ENCODE measurements around the gene ZCCHC14. TPM values are rescaled to one million over a fixed set of nuclear protein-coding genes. Genes with fewer than 3 reads are reported as not detected.

The ZCCHC14 gene
- total RNA-seq, 1 experiment from 2014 or later = 27.7 TPM

- no peak overlapping the region for H4K91ac ChIP-seq (ENCODE audit: insufficient read length, low read depth, low read length)
- H3K9me3 ChIP-seq (ENCODE audit: control insufficient read depth, low read depth, low read length) = no peaks in the 10 kb centered on the region
- H3K9me3 Mint-ChIP-seq = no peaks in the 10 kb centered on the region
- no peak overlapping the region for H3T11ph ChIP-seq (ENCODE audit: low read length)
- H4K20me1 ChIP-seq (ENCODE audit: control insufficient read depth, insufficient read depth, insufficient read length) = no peaks in the 10 kb centered on the region
- H3K9ac ChIP-seq (ENCODE audit: extremely low read depth, insufficient read length, low read length) = no peak overlapping the region
- H2BK20ac ChIP-seq (ENCODE audit: low read depth, low read length, poor library complexity, severe bottlenecking) = no peak overlapping the region
- H2BK12ac ChIP-seq (ENCODE audit: insufficient read length, low read depth, low read length) = no peak overlapping the region
- H3K4me1 ChIP-seq (ENCODE audit: insufficient read depth, low read length) = no peaks in the 10 kb centered on the region
- H3K27ac ChIP-seq (ENCODE audit: insufficient read length, low read depth, low read length) = no peak overlapping the region
- no peak overlapping the region for H3K4me2 ChIP-seq (ENCODE audit: insufficient read depth, insufficient read length, low read length)
- H3K23me2 ChIP-seq (ENCODE audit: insufficient read length, low read depth, low read length, poor library complexity, severe bottlenecking) = no peaks in the 10 kb centered on the region
- H3K27me3 ChIP-seq (ENCODE audit: insufficient read depth, low read length) = no peaks in the 10 kb centered on the region
- no peak overlapping the region for H3K4me3 Mint-ChIP-seq
- H3K56ac ChIP-seq (ENCODE audit: insufficient read length, low read depth, low read length) = no peak overlapping the region
- H3K4me1 Mint-ChIP-seq = no peaks in the 10 kb centered on the region; a peak in 1 of 4 replicates
- H4K8ac ChIP-seq (replicated peaks; ENCODE audit: insufficient read length, low read depth, low read length) = no peak overlapping the region
- no peak overlapping the region for H3K27ac Mint-ChIP-seq
- no peak for DNase-seq
- H2BK120ac ChIP-seq (ENCODE audit: low read depth, low read length, poor library complexity, severe bottlenecking) = no peak overlapping the region
- no peak overlapping the region for H2AFZ ChIP-seq (ENCODE audit: low read length)
- H3K79me2 ChIP-seq (ENCODE audit: insufficient read depth, low read length) = no peaks in the 10 kb centered on the region
- H2AK5ac ChIP-seq (ENCODE audit: insufficient read length, low read length) = no peak overlapping the region
- no CpG with 5 or more reads among the region's 13 CpGs for WGBS (ENCODE audit: extremely low coverage, insufficient read length, low lambda C conversion rate)
- peaks cover 31 to 73% (median 72%) of the 10 kb centered on the region in 3 experiments; a peak in 6 of 7 replicates for H3K36me3 Mint-ChIP-seq (ENCODE audit: insufficient read depth in 1 of 3, low read depth in 3 of 3)
- H4K5ac ChIP-seq (ENCODE audit: insufficient read length, low read depth, low read length) = no peak overlapping the region
- H3K4ac ChIP-seq (ENCODE audit: low read depth, low read length) = no peak overlapping the region
- H3K23ac ChIP-seq (ENCODE audit: insufficient read length, low read depth, low read length) = no peak overlapping the region
- H3K18ac ChIP-seq (ENCODE audit: insufficient read length, low read depth, low read length) = no peak overlapping the region
- no peak overlapping the region for H2BK15ac ChIP-seq (ENCODE audit: low read depth, low read length)
- TF ChIP-seq CTCF (conservative IDR thresholded peaks at IDR 0.05) = no peak
- H3K79me1 ChIP-seq (ENCODE audit: insufficient read depth, low read depth, low read length, poor library complexity, severe bottlenecking) = no peaks in the 10 kb centered on the region
- H3K27me3 Mint-ChIP-seq (ENCODE audit: low read depth) = no peaks in the 10 kb centered on the region
- no peak overlapping the region for H3K14ac ChIP-seq (ENCODE audit: insufficient read depth, low read length)
- no peak overlapping the region for H2BK5ac ChIP-seq (ENCODE audit: insufficient read length, low read length)
Observed at GRCh38 chr16:87409781-87410180, 83.0 kb downstream of the ZCCHC14 start.
